IMR-90 (cell line): ENCODE measurements around the gene AOX1. TPM values are rescaled to one million over a fixed set of nuclear protein-coding genes. Genes with fewer than 3 reads are reported as not detected.

Source experiments
- ATAC-seq: fragments of 200-7000 bp; cut with Tn5 transposase; 2 replicates; pipeline ENCODE4 v1.9.1; 2020; ENCODE audit warnings: low read depth, mild to moderate bottlenecking, moderate library complexity
- BruUV-seq: library from RNA; stranded (reverse); fragments of 400-500 nt; replicated peaks from 2 replicates; lab custom pipeline; 2021; lab: Mats Ljungman, UMichigan
- CTCF ChIA-PET: fragments of 300-600 bp; formaldehyde crosslinking; extraction: SDS; loops from one replicate; lab custom pipeline; 2021; ENCODE audit warnings: antibody characterized with exemption; lab: Yijun Ruan, JAX
- POLR2A ChIA-PET: fragments of 300-600 bp; sonication (Branson Sonifier 250); formaldehyde crosslinking; loops from one replicate; lab custom pipeline; 2022; ENCODE audit warnings: antibody characterized with exemption; ENCODE audit not compliant: unreplicated experiment; lab: Charles Lee
- DNase-seq: peaks from one replicate; pipeline ENCODE4 v3.0.0; 2013
- H2AFZ ChIP-seq: replicated peaks from 2 replicates; pipeline ENCODE3; 2013; ENCODE audit warnings: low read length, mild to moderate bottlenecking; ENCODE audit not compliant: poor library complexity
- H2AK5ac ChIP-seq: 2 replicates; pipeline ENCODE4 v1.6.1; 2013; ENCODE audit warnings: low read depth, low read length, inconsistent platforms
- H2AK9ac ChIP-seq: replicated peaks from 2 replicates; pipeline ENCODE3; 2013; ENCODE audit warnings: mild to moderate bottlenecking, low read depth, low read length, moderate library complexity; ENCODE audit not compliant: poor library complexity
- H2BK120ac ChIP-seq: 2 replicates; pipeline ENCODE4 v1.6.1; 2013; ENCODE audit warnings: low read depth, low read length, inconsistent platforms
- H2BK15ac ChIP-seq: 3 replicates; pipeline ENCODE4 v1.6.1; 2013; ENCODE audit warnings: low read depth, low read length, inconsistent platforms
- H2BK20ac ChIP-seq: 2 replicates; pipeline ENCODE4 v1.6.1; 2013; ENCODE audit warnings: low read depth, mild to moderate bottlenecking, inconsistent platforms, low read length, moderate library complexity
- H2BK5ac ChIP-seq: 2 replicates; pipeline ENCODE4 v1.6.1; 2013; ENCODE audit warnings: mild to moderate bottlenecking, low read depth, low read length, inconsistent platforms; ENCODE audit not compliant: poor library complexity, severe bottlenecking
- H3K14ac ChIP-seq: replicated peaks from 2 replicates; pipeline ENCODE4 v1.6.1; 2013; ENCODE audit warnings: low read depth, low read length, inconsistent platforms
- H3K18ac ChIP-seq: 2 replicates; pipeline ENCODE4 v1.6.1; 2013; ENCODE audit warnings: low read depth, low read length, control low read depth
- H3K23ac ChIP-seq: 2 replicates; pipeline ENCODE4 v1.6.1; 2013; ENCODE audit warnings: low read depth, low read length, inconsistent platforms
- H3K27ac ChIP-seq: 2 replicates; pipeline ENCODE4 v1.5.1; 2013; ENCODE audit warnings: mild to moderate bottlenecking, control low read depth, low read length; ENCODE audit not compliant: insufficient read depth
- H3K27me3 ChIP-seq: 2 replicates; pipeline ENCODE4 v1.6.1; 2013; ENCODE audit warnings: low read length; ENCODE audit not compliant: control insufficient read depth, insufficient read depth
- H3K36me3 ChIP-seq: 2 replicates; pipeline ENCODE4 v1.6.1; 2013; ENCODE audit warnings: low read length, mixed read lengths; ENCODE audit not compliant: control insufficient read depth, insufficient read depth
- H3K4ac ChIP-seq: 2 replicates; pipeline ENCODE4 v1.6.1; 2013; ENCODE audit warnings: low read depth, low read length, inconsistent platforms
- H3K4me1 ChIP-seq: 2 replicates; pipeline ENCODE4 v1.6.1; 2013; ENCODE audit warnings: low read length, mixed read lengths; ENCODE audit not compliant: control insufficient read depth, insufficient read depth
- H3K4me2 ChIP-seq: 2 replicates; pipeline ENCODE4 v1.6.1; 2013; ENCODE audit warnings: low read depth, mild to moderate bottlenecking, control low read depth, low read length, moderate library complexity
- H3K4me3 ChIP-seq: 2 replicates; pipeline ENCODE4 v1.5.1; 2013; ENCODE audit warnings: low read depth, mild to moderate bottlenecking, control low read depth, low read length, moderate library complexity; ENCODE audit not compliant: insufficient read depth
- H3K56ac ChIP-seq: 2 replicates; pipeline ENCODE4 v1.6.1; 2013; ENCODE audit warnings: low read length, inconsistent platforms; ENCODE audit not compliant: insufficient read depth; ENCODE audit errors: extremely low read depth
- H3K79me1 ChIP-seq, 2 experiments: 2 replicates each; pipeline ENCODE4 v1.6.1; 2013; ENCODE audit warnings: low read length in 2 of 2, inconsistent platforms in 1 of 2, low read depth in 1 of 2
- H3K9ac ChIP-seq: 2 replicates; pipeline ENCODE4 v1.6.1; 2013; ENCODE audit warnings: low read depth, low read length, control low read depth
- H3K9me1 ChIP-seq: 2 replicates; pipeline ENCODE4 v1.6.1; 2013; ENCODE audit warnings: low read length, inconsistent platforms; ENCODE audit not compliant: insufficient read depth
- H3K9me3 ChIP-seq: 2 replicates; pipeline ENCODE4 v1.6.1; 2013; ENCODE audit warnings: low read length; ENCODE audit not compliant: control insufficient read depth, insufficient read depth
- H4K20me1 ChIP-seq: 2 replicates; pipeline ENCODE4 v1.6.1; 2013; ENCODE audit warnings: low read length, inconsistent platforms; ENCODE audit not compliant: insufficient read depth
- H4K5ac ChIP-seq: 2 replicates; pipeline ENCODE4 v1.6.1; 2013; ENCODE audit warnings: mild to moderate bottlenecking, low read depth, low read length, control low read depth
- H4K8ac ChIP-seq, 2 experiments: 2 replicates each; pipeline ENCODE4 v1.6.1; 2013; ENCODE audit warnings: low read depth in 2 of 2, low read length in 2 of 2, control low read depth in 1 of 2, inconsistent platforms in 1 of 2
- H4K91ac ChIP-seq: 2 replicates; pipeline ENCODE4 v1.6.1; 2013; ENCODE audit warnings: low read depth, low read length, inconsistent platforms; ENCODE audit not compliant: insufficient read depth
- BHLHE40 ChIP-seq: fragments of 150-350 bp; IDR thresholded peaks from 2 replicates; pipeline ENCODE4 v1.6.1; 2016; ENCODE audit warnings: mild to moderate bottlenecking, low read depth, low read length
- MAZ ChIP-seq: IDR thresholded peaks from 2 replicates; pipeline ENCODE4 v1.6.1; 2012; ENCODE audit warnings: low read depth, mild to moderate bottlenecking, low read length, improper control_type of control experiment, moderate library complexity, borderline replicate concordance
- MXI1 ChIP-seq: IDR thresholded peaks from 2 replicates; pipeline ENCODE4 v1.6.1; 2012; ENCODE audit warnings: low read depth, mild to moderate bottlenecking, low read length, moderate library complexity, borderline replicate concordance
- POLR2A ChIP-seq: IDR thresholded peaks from 2 replicates; pipeline ENCODE4 v1.6.1; 2012; ENCODE audit warnings: mild to moderate bottlenecking, low read depth, low read length
- RAD21 ChIP-seq: IDR thresholded peaks from 2 replicates; pipeline ENCODE4 v1.6.1; 2012; ENCODE audit warnings: low read length, improper control_type of control experiment
- RFX5 ChIP-seq: IDR thresholded peaks from 2 replicates; pipeline ENCODE4 v1.8.0; 2012; ENCODE audit warnings: low read depth, mild to moderate bottlenecking, low read length, moderate library complexity
- SMC3 ChIP-seq: fragments of 150-350 bp; IDR thresholded peaks from 2 replicates; pipeline ENCODE4 v1.6.1; 2016; ENCODE audit warnings: low read depth, mild to moderate bottlenecking, antibody characterized with exemption, low read length, moderate library complexity
- USF2 ChIP-seq: fragments of 150-350 bp; IDR thresholded peaks from 2 replicates; pipeline ENCODE4 v1.6.1; 2017; ENCODE audit warnings: mild to moderate bottlenecking, antibody characterized with exemption, low read length, low read depth
- WGBS, 2 experiments: methylation state at CpG; one replicate each; pipeline versions ENCODE4 v1.1.5 to v1.1.7; 2013; ENCODE audit warnings: missing lambda C conversion rate in 2 of 2; ENCODE audit not compliant: insufficient read length in 1 of 2; ENCODE audit errors: extremely low coverage in 2 of 2; 5-methylcytosine and 5-hydroxymethylcytosine counted together
- dilution Hi-C: fragments of 300-500 bp; cut with HindIII; formaldehyde crosslinking; loops from one replicate; pipeline ENCODE4 v1.14.3; 2018; ENCODE audit warnings: low sequenced_read_pairs; ENCODE audit not compliant: unreplicated experiment
- in situ Hi-C: fragments of 300-500 bp; cut with MboI; formaldehyde crosslinking; loops from 3 replicates; pipeline ENCODE4 v1.14.3; 2019; ENCODE audit warnings: low sequenced_read_pairs, inconsistent platforms, mixed read lengths
- intact Hi-C: fragments of 100-400 bp; cut with micrococcal nuclease; formaldehyde crosslinking; loops from 2 replicates; pipeline ENCODE4 v1.10.0; 2022
- polyA plus RNA-seq, 3 experiments: library from polyadenylated mRNA; depleted of rRNA; stranded (reverse); fragments of >200 nt; gene quantifications; 2 replicates each; pipeline ENCODE4 v1.2.3, GENCODE V29; 2012; ENCODE audit warnings: low replicate concordance in 1 of 3
- total RNA-seq: library from RNA; depleted of rRNA; stranded (reverse); fragments of >200 nt; gene quantifications from 2 replicates; pipeline ENCODE4 v1.2.3, GENCODE V29; 2012
- TF ChIP-seq, protein P1 (sequence below): fragments of 150-350 bp; IDR thresholded peaks from 2 replicates; pipeline ENCODE4 v1.6.1; 2016; ENCODE audit warnings: low read depth, mild to moderate bottlenecking, low read length, moderate library complexity, borderline replicate concordance

Gene AOX1
- total and polyA plus RNA-seq, 2 of the 4 experiments (the other 2 are of a cell fraction) = 21.7 to 59.9 TPM

DNA sequence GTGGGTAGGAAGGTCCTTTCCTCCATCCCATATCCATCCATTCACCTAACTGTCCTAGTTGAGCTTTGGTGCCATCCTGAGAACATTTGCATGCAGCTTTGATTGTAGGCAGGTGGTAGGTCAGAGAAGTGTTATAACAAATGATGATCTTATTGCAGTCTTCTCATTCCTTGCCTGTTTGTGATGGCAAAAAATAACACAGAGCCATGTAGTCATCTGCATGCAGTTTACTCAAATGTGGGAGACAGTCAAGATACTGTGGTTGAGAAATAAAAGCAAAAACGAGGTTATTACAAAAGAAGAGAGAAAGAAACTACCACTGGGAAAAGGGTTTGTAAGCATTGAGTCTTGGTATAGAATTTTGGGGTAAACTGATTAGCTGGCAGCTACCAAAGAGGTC is 66.3 kb downstream of the AOX1 start:
- H3K4me3 ChIP-seq = no peak overlapping the region
- no peak overlapping the region for H2AK9ac ChIP-seq
- TF ChIP-seq RFX5 (no peak), MXI1 (no peak), BHLHE40 (no peak), USF2 (no peak), POLR2A (no peak), RAD21 (no peak), SMC3 (no peak), MAZ (no peak)
- TF ChIP-seq, protein P1, sequence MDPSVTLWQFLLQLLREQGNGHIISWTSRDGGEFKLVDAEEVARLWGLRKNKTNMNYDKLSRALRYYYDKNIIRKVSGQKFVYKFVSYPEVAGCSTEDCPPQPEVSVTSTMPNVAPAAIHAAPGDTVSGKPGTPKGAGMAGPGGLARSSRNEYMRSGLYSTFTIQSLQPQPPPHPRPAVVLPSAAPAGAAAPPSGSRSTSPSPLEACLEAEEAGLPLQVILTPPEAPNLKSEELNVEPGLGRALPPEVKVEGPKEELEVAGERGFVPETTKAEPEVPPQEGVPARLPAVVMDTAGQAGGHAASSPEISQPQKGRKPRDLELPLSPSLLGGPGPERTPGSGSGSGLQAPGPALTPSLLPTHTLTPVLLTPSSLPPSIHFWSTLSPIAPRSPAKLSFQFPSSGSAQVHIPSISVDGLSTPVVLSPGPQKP = no peak
- peak; percentile 60 for DNase-seq
- no peaks in the 10 kb centered on the region for H3K36me3 ChIP-seq
- H2BK5ac ChIP-seq = peak overlapping the region; percentile 40
- H3K4me1 ChIP-seq = peaks cover 16% of the 10 kb centered on the region
- no peak overlapping the region for H3K23ac ChIP-seq
- no peaks in the 10 kb centered on the region for H4K20me1 ChIP-seq
- intact Hi-C loops (no loop called here), in situ Hi-C loops (no loop called here), dilution Hi-C loops (no loop called here)
- ChIA-PET POLR2A (no interaction called here), CTCF (interaction anchor here (1.1 kb wide), 1 partner anchor 30 kb away, joined by 4 read pairs; no protein-coding TSS in a partner anchor)
- H3K9ac ChIP-seq = no peak overlapping the region
- WGBS, 2 experiments = no CpG with 5 or more reads among the region's 1 CpG
- H4K8ac ChIP-seq = no peak overlapping the region
- no peak overlapping the region for H2BK15ac ChIP-seq
- H3K18ac ChIP-seq = peak overlapping the region; percentile 33; the same call in 1 of the 2 replicates
- no peaks in the 10 kb centered on the region for H3K9me3 ChIP-seq
- H2AK5ac ChIP-seq = no peak overlapping the region
- ATAC-seq = peak; percentile 92
- no TSS peak for BruUV-seq
- H3K9me1 ChIP-seq = no peaks in the 10 kb centered on the region
- H2BK120ac ChIP-seq = no peak overlapping the region; the same call in 1 of the 2 replicates
- peak overlapping the region; percentile 54; the same call in 1 of the 2 replicates for H3K27ac ChIP-seq
- no peak overlapping the region for H2AFZ ChIP-seq
- H3K4me2 ChIP-seq = 0 out of 2 replicates have a peak overlapping the region, but pooled peaks have one; percentile 4
- no peaks in the 10 kb centered on the region for H3K27me3 ChIP-seq
- no peaks in the 10 kb centered on the region for H3K79me1 ChIP-seq
- no peak overlapping the region for H4K91ac ChIP-seq
- peak overlapping the region; percentile 16; the same call in 1 of the 2 replicates for H3K4ac ChIP-seq
- H4K5ac ChIP-seq = peak overlapping the region; percentile 12; the same call in 1 of the 2 replicates
- H3K56ac ChIP-seq = no peak overlapping the region
- H3K14ac ChIP-seq = 0 out of 2 replicates have a peak overlapping the region, but pooled peaks have one; percentile 52
- H2BK20ac ChIP-seq = 0 out of 2 replicates have a peak overlapping the region, but pooled peaks have one; percentile 12
